ENCODE results near the gene XRRA1.

XRRA1 gene

DNA sequence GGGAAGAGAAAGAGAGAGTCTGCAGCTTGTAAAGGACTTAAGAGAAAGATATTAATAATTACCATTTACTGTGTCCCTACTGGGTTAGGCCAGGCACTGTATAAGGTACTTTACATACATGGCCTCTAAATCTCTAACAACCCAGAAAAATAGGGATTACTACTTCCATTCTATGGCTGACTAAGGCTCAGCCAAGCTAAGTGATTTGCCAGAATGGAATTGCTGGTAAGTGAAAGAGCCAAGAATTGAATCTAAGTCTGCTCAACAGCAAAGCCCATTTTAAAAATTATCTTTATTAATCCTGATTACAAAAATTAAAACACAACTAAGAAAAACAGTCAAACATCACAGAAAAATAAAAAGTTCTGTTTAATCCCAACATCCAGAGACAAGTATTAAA lies 21.4 kb downstream of the XRRA1 start:
- no peaks in the 10 kb centered on the region for H3K9me3 ChIP-seq (ENCODE audit: insufficient read depth, low read length, severe bottlenecking)
- no peak for ATAC-seq (ENCODE audit: insufficient read depth, low read depth)

DNA sequence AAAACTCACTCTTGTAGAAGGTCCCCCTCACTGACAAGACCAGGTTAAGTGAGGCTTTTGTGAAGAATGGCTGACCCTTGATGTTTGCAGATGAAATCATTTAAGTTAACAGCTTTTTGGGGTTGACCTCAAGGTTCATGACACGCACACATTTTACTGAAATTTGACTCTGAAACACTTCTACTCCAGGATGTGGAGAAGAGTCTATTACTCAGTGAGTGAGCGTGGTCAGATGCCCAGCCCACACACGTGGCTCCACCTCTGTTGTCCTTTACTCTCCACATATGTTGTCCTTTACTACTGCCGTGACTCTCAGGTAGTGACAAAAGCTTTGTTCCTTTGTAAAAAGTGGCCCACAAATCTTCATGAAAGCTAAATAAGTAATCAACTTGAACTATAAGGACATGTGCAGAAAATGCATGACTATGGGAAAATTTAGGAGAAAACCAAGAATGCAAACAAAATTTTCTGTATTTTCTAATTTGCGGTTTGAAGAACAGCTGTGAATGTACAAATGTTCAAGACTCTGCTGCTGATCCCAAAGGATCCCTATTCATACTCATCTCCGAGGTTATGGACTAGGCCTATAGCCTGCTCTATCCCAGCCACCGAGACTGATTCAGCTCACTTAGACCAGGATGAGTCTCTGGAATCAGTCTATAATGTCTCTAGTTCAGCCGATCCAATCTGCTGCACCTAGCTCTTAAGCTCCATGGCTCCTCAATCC lies 22.4 kb downstream of the XRRA1 start:
- H3K9me3 ChIP-seq (ENCODE audit: insufficient read depth, low read length, severe bottlenecking): no peaks in the 10 kb centered on the region
- ATAC-seq (ENCODE audit: insufficient read depth, low read depth) (no peak), DNase-seq (no peak)
- no peaks in the 10 kb centered on the region for H3K4me1 ChIP-seq (ENCODE audit: insufficient read depth, low read length)
- TF ChIP-seq, protein P1, sequence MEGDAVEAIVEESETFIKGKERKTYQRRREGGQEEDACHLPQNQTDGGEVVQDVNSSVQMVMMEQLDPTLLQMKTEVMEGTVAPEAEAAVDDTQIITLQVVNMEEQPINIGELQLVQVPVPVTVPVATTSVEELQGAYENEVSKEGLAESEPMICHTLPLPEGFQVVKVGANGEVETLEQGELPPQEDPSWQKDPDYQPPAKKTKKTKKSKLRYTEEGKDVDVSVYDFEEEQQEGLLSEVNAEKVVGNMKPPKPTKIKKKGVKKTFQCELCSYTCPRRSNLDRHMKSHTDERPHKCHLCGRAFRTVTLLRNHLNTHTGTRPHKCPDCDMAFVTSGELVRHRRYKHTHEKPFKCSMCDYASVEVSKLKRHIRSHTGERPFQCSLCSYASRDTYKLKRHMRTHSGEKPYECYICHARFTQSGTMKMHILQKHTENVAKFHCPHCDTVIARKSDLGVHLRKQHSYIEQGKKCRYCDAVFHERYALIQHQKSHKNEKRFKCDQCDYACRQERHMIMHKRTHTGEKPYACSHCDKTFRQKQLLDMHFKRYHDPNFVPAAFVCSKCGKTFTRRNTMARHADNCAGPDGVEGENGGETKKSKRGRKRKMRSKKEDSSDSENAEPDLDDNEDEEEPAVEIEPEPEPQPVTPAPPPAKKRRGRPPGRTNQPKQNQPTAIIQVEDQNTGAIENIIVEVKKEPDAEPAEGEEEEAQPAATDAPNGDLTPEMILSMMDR (IDR thresholded peaks at IDR 0.05; ENCODE audit: borderline replicate concordance, extremely low read depth, low read length, poor library complexity, severe bottlenecking): no peak
- no peak for TF ChIP-seq EZH2 (IDR thresholded peaks at IDR 0.05; ENCODE audit: borderline replicate concordance, low read depth, low read length, severe bottlenecking)
- peaks cover 27% of the 10 kb centered on the region; the same call in 1 of the 2 replicates for H3K36me3 ChIP-seq (ENCODE audit: insufficient read depth, low read length)
- no peak overlapping the region for H3K4me2 ChIP-seq (ENCODE audit: insufficient read depth, low read length)
- H3K4me3 ChIP-seq (ENCODE audit: low read depth in 1 of 2, low read length in 2 of 2): no peak overlapping the region
- no peaks in the 10 kb centered on the region for H3K79me2 ChIP-seq (ENCODE audit: insufficient read depth, low read length)
- H2AFZ ChIP-seq (ENCODE audit: low read depth, low read length): no peak overlapping the region
- no peaks in the 10 kb centered on the region for H4K20me1 ChIP-seq (ENCODE audit: insufficient read depth, low read length)
- no peaks in the 10 kb centered on the region for H3K27me3 ChIP-seq (ENCODE audit: insufficient read depth, low read length, poor library complexity)
- H3K27ac ChIP-seq (ENCODE audit: low read length): no peak overlapping the region
- H3K9ac ChIP-seq (ENCODE audit: low read depth, low read length): no peak overlapping the region

More for the DNA sequence above, 21.4 kb downstream of the XRRA1 start:
- Histone ChIP-seq H3K27ac (ENCODE audit: low read length) (no peak overlapping the region), H4K20me1 (ENCODE audit: insufficient read depth, low read length) (no peaks in the 10 kb centered on the region), H3K4me2 (ENCODE audit: insufficient read depth, low read length) (no peak overlapping the region), H2AFZ (ENCODE audit: low read depth, low read length) (no peak overlapping the region), H3K9ac (ENCODE audit: low read depth, low read length) (no peak overlapping the region), H3K79me2 (ENCODE audit: insufficient read depth, low read length) (no peaks in the 10 kb centered on the region), H3K4me1 (ENCODE audit: insufficient read depth, low read length) (no peaks in the 10 kb centered on the region), H3K36me3 (ENCODE audit: insufficient read depth, low read length) (peaks cover 28% of the 10 kb centered on the region; the same call in 1 of the 2 replicates), H3K4me3 (ENCODE audit: low read depth in 1 of 2, low read length in 2 of 2) (no peak overlapping the region), H3K27me3 (ENCODE audit: insufficient read depth, low read length, poor library complexity) (no peaks in the 10 kb centered on the region)
- no peak for TF ChIP-seq EZH2 (IDR thresholded peaks at IDR 0.05; ENCODE audit: borderline replicate concordance, low read depth, low read length, severe bottlenecking)
- TF ChIP-seq, protein P1 (IDR thresholded peaks at IDR 0.05; ENCODE audit: borderline replicate concordance, extremely low read depth, low read length, poor library complexity, severe bottlenecking): no peak
- DNase-seq: no peak

GRCh38 chr11:74925281-74925680 lies 23.6 kb downstream of the XRRA1 start:
- Histone ChIP-seq H3K79me2 (ENCODE audit: insufficient read depth, low read length) (no peaks in the 10 kb centered on the region), H3K36me3 (ENCODE audit: insufficient read depth, low read length) (peaks cover 38% of the 10 kb centered on the region; the same call in 1 of the 2 replicates), H3K4me3 (ENCODE audit: low read depth in 1 of 2, low read length in 2 of 2) (no peak overlapping the region), H3K4me2 (ENCODE audit: insufficient read depth, low read length) (no peak overlapping the region), H2AFZ (ENCODE audit: low read depth, low read length) (no peak overlapping the region), H3K4me1 (ENCODE audit: insufficient read depth, low read length) (no peaks in the 10 kb centered on the region), H3K27me3 (ENCODE audit: insufficient read depth, low read length, poor library complexity) (no peaks in the 10 kb centered on the region), H4K20me1 (ENCODE audit: insufficient read depth, low read length) (no peaks in the 10 kb centered on the region), H3K9ac (ENCODE audit: low read depth, low read length) (no peak overlapping the region), H3K27ac (ENCODE audit: low read length) (no peak overlapping the region), H3K9me3 (ENCODE audit: insufficient read depth, low read length, severe bottlenecking) (no peaks in the 10 kb centered on the region)
- ATAC-seq (ENCODE audit: insufficient read depth, low read depth) (no peak), DNase-seq (no peak)
- TF ChIP-seq, protein P1 (IDR thresholded peaks at IDR 0.05; ENCODE audit: borderline replicate concordance, extremely low read depth, low read length, poor library complexity, severe bottlenecking): no peak
- TF ChIP-seq EZH2 (IDR thresholded peaks at IDR 0.05; ENCODE audit: borderline replicate concordance, low read depth, low read length, severe bottlenecking): no peak
